ENCODE measurements around the gene PFKFB4. TPM values are rescaled to one million over a fixed set of nuclear protein-coding genes. Genes with fewer than 3 reads are reported as not detected.

PFKFB4 gene
- 7.4 TPM for total RNA-seq

- peak; percentile 100 for DNase-seq (ENCODE audit: low spot score)
Measured at GRCh38 chr3:48556796-48557626, at the start of gene PFKFB4. Gene PFKFB4, minus strand, starts transcription at chr3:48556803. Its CDS starts 26 bp downstream, at chr3:48556777.

GRCh38 chr3:48601622-48601994, 45.0 kb upstream of the PFKFB4 start:
- no peak for DNase-seq (ENCODE audit: low spot score)

- no peak for DNase-seq (ENCODE audit: low spot score)
Measured at GRCh38 chr3:48600711-48601621, 44.4 kb upstream of the PFKFB4 start.

GRCh38 chr3:48599509-48600285, 43.1 kb upstream of the PFKFB4 start:
- no peak for DNase-seq (ENCODE audit: low spot score)

- peak; percentile 86 for DNase-seq (ENCODE audit: low spot score)
Measured at GRCh38 chr3:48599077-48599501, 42.5 kb upstream of the PFKFB4 start.

GRCh38 chr3:48598323-48599076, 41.9 kb upstream of the PFKFB4 start:
- peak; percentile 85 for DNase-seq (ENCODE audit: low spot score)

GRCh38 chr3:48597408-48597800, 40.8 kb upstream of the PFKFB4 start:
- DNase-seq (ENCODE audit: low spot score), result no peak

GRCh38 chr3:48596676-48597407, 40.2 kb upstream of the PFKFB4 start:
- DNase-seq (ENCODE audit: low spot score), result no peak

- no peak for DNase-seq (ENCODE audit: low spot score)
Measured at GRCh38 chr3:48596157-48596556, 39.6 kb upstream of the PFKFB4 start.

- DNase-seq (ENCODE audit: low spot score), result peak; percentile 83
Measured at GRCh38 chr3:48595526-48596121, 39.0 kb upstream of the PFKFB4 start.

- DNase-seq (ENCODE audit: low spot score), result no peak
Measured at GRCh38 chr3:48595075-48595525, 38.5 kb upstream of the PFKFB4 start, which contains the start of gene COL7A1. Gene COL7A1, minus strand, starts transcription at chr3:48595329. Its CDS starts 170 bp downstream, at chr3:48595159.

GRCh38 chr3:48594417-48595049, 37.9 kb upstream of the PFKFB4 start:
- peak; percentile 47 for DNase-seq (ENCODE audit: low spot score)

GRCh38 chr3:48593337-48593736, 36.7 kb upstream of the PFKFB4 start:
- DNase-seq (ENCODE audit: low spot score), result no peak

- DNase-seq (ENCODE audit: low spot score), result no peak
Measured at GRCh38 chr3:48592519-48593087, 36.0 kb upstream of the PFKFB4 start.

GRCh38 chr3:48591886-48592518, 35.4 kb upstream of the PFKFB4 start:
- no peak for DNase-seq (ENCODE audit: low spot score)

GRCh38 chr3:48591436-48591835, 34.8 kb upstream of the PFKFB4 start:
- no peak for DNase-seq (ENCODE audit: low spot score)

- no peak for DNase-seq (ENCODE audit: low spot score)
Measured at GRCh38 chr3:48588230-48588629, 31.6 kb upstream of the PFKFB4 start.

- no peak for DNase-seq (ENCODE audit: low spot score)
Measured at GRCh38 chr3:48587686-48588085, 31.1 kb upstream of the PFKFB4 start.
